Measurements from ENCODE around the gene EMILIN2.

The EMILIN2 gene

GRCh38 chr18:2879889-2880288, 33.1 kb downstream of the EMILIN2 start:
- no peak for DNase-seq

- DNase-seq: no peak
Observed at GRCh38 chr18:2880473-2880872, 33.7 kb downstream of the EMILIN2 start.

GRCh38 chr18:2881088-2881839, 34.5 kb downstream of the EMILIN2 start:
- DNase-seq: peak; percentile 30

GRCh38 chr18:2881840-2882195, 35.0 kb downstream of the EMILIN2 start:
- DNase-seq: no peak

- DNase-seq: no peak
Observed at GRCh38 chr18:2882201-2882600, 35.4 kb downstream of the EMILIN2 start.

- no peak for DNase-seq
Observed at GRCh38 chr18:2883076-2883735, 36.4 kb downstream of the EMILIN2 start.

GRCh38 chr18:2884706-2885285, 38.0 kb downstream of the EMILIN2 start:
- no peak for DNase-seq

GRCh38 chr18:2887470-2887869, 40.7 kb downstream of the EMILIN2 start:
- no peak for DNase-seq

GRCh38 chr18:2889761-2890192, 43.0 kb downstream of the EMILIN2 start:
- DNase-seq: peak; percentile 63

- DNase-seq: no peak
Observed at GRCh38 chr18:2890606-2891005, 43.8 kb downstream of the EMILIN2 start.

- DNase-seq: no peak
Observed at GRCh38 chr18:2891526-2892431, 45.0 kb downstream of the EMILIN2 start.

- no peak for DNase-seq
Observed at GRCh38 chr18:2893056-2893455, 46.2 kb downstream of the EMILIN2 start.

GRCh38 chr18:2893676-2894075, 46.9 kb downstream of the EMILIN2 start:
- no peak for DNase-seq

GRCh38 chr18:2894131-2894840, 47.5 kb downstream of the EMILIN2 start:
- no peak for DNase-seq

- DNase-seq: no peak
Observed at GRCh38 chr18:2894841-2895370, 48.1 kb downstream of the EMILIN2 start.

GRCh38 chr18:2895391-2895790, 48.6 kb downstream of the EMILIN2 start:
- DNase-seq: no peak

GRCh38 chr18:2896990-2897389, 50.2 kb downstream of the EMILIN2 start:
- no peak for DNase-seq

GRCh38 chr18:2897448-2898185, 50.8 kb downstream of the EMILIN2 start:
- DNase-seq: no peak

- peak; percentile 36 for DNase-seq
Observed at GRCh38 chr18:2898186-2898640, 51.4 kb downstream of the EMILIN2 start.

GRCh38 chr18:2900684-2901422, 54.0 kb downstream of the EMILIN2 start:
- peak; percentile 32 for DNase-seq

Measured in NCI-H69 (cell line).